Endothelial cell of umbilical vein (primary cell): Measurements from ENCODE around the gene YTHDF2. TPM values are rescaled to one million over a fixed set of nuclear protein-coding genes. Genes with fewer than 3 reads are reported as not detected.

Source experiments
- BruUV-seq: library from RNA; stranded (reverse); fragments of 400-500 nt; replicated peaks from 2 replicates; lab custom pipeline; 2021; lab: Mats Ljungman, UMichigan
- CTCF ChIA-PET: fragments of 300-600, 350-600 bp; sonication (Branson Sonifier 250); formaldehyde crosslinking; loops from one replicate; lab custom pipeline; 2021; ENCODE audit warnings: antibody characterized with exemption, inconsistent platforms; lab: Charles Lee
- POLR2A ChIA-PET: fragments of 300-600, 350-600 bp; sonication (Branson Sonifier 250); formaldehyde crosslinking; loops from one replicate; lab custom pipeline; 2021; ENCODE audit warnings: antibody characterized with exemption, inconsistent platforms; lab: Charles Lee
- DNase-seq: peaks from one replicate; pipeline ENCODE4 v3.0.0-alpha.2; 2011; ENCODE audit warnings: low read depth, low spot score
- FAIRE-seq: peaks from 2 replicates; lab custom pipeline; 2011; peaks lifted over from hg19 to GRCh38; lab: Jason Lieb, UNC
- H2AFZ ChIP-seq: 2 replicates; pipeline ENCODE4 v1.6.0; 2012; ENCODE audit warnings: low read depth, low read length, control low read depth, inconsistent platforms
- H3K27ac ChIP-seq: 2 replicates; pipeline ENCODE4 v1.5.1; 2011; ENCODE audit warnings: low read depth, mild to moderate bottlenecking, control low read depth, low read length, moderate library complexity; ENCODE audit not compliant: insufficient read depth
- H3K27me3 ChIP-seq, 2 experiments: 2 replicates each; pipeline versions ENCODE4 v1.6.0 to v1.6.1; 2011; ENCODE audit warnings: low read length in 2 of 2, mixed read lengths in 1 of 2; ENCODE audit not compliant: control insufficient read depth in 2 of 2, insufficient read depth in 2 of 2
- H3K36me3 ChIP-seq, 2 experiments: 2 replicates in 1 of 2; 3 replicates in 1 of 2; pipeline ENCODE4 v1.5.1; 2011; ENCODE audit warnings: low read length in 2 of 2, mild to moderate bottlenecking in 1 of 2, moderate library complexity in 1 of 2; ENCODE audit not compliant: control insufficient read depth in 2 of 2, insufficient read depth in 2 of 2; ENCODE audit errors: extremely low read depth in 1 of 2
- H3K4me1 ChIP-seq: 3 replicates; pipeline ENCODE4 v1.5.1; 2011; ENCODE audit warnings: mild to moderate bottlenecking, low read length; ENCODE audit not compliant: control insufficient read depth, insufficient read depth; ENCODE audit errors: extremely low read depth
- H3K4me2 ChIP-seq: 2 replicates; pipeline ENCODE4 v1.6.1; 2011; ENCODE audit warnings: low read length, control low read depth, mixed read lengths; ENCODE audit not compliant: insufficient read depth
- H3K4me3 ChIP-seq, 3 experiments: fragments of 200-600 bp in 1 of 3; sonication (generic), shearing (Covaris generic) in 1 of 3; replicated peaks in 1 of 3; 2 replicates each; pipeline ENCODE4 v1.5.1; 2011 to 2016; ENCODE audit warnings: control low read depth in 3 of 3, low read length in 3 of 3, mild to moderate bottlenecking in 2 of 3, inconsistent platforms in 1 of 3, low read depth in 1 of 3, moderate library complexity in 1 of 3; ENCODE audit not compliant: insufficient read depth in 1 of 3
- H3K79me2 ChIP-seq: 2 replicates; pipeline ENCODE4 v1.6.0; 2012; ENCODE audit warnings: low read length, inconsistent platforms; ENCODE audit not compliant: control insufficient read depth, insufficient read depth
- H3K9ac ChIP-seq: replicated peaks from 2 replicates; pipeline ENCODE3; 2011; ENCODE audit warnings: low read length, control low read depth; ENCODE audit not compliant: insufficient read depth; ENCODE audit errors: extremely low read depth
- H3K9me1 ChIP-seq: replicated peaks from 3 replicates; pipeline ENCODE4 v1.6.0; 2011; ENCODE audit warnings: mild to moderate bottlenecking, low read length; ENCODE audit not compliant: control insufficient read depth, insufficient read depth; ENCODE audit errors: extremely low read depth
- H3K9me3 ChIP-seq: replicated peaks from 2 replicates; pipeline ENCODE4 v1.5.1; 2012; ENCODE audit warnings: low read length, inconsistent platforms; ENCODE audit not compliant: control insufficient read depth, insufficient read depth
- H4K20me1 ChIP-seq: replicated peaks from 2 replicates; pipeline ENCODE3; 2011; ENCODE audit warnings: mild to moderate bottlenecking, low read length; ENCODE audit not compliant: control insufficient read depth, insufficient read depth; ENCODE audit errors: extremely low read depth
- EZH2 ChIP-seq: IDR thresholded peaks from 2 replicates; pipeline ENCODE4 v1.6.1; 2012; ENCODE audit warnings: borderline replicate concordance, low read depth, mild to moderate bottlenecking, moderate library complexity, low read length, inconsistent platforms; ENCODE audit not compliant: severe bottlenecking
- FOS ChIP-seq: IDR thresholded peaks from 2 replicates; pipeline ENCODE4 v1.6.1; 2011; ENCODE audit warnings: mild to moderate bottlenecking, low read length, moderate library complexity, borderline replicate concordance; ENCODE audit not compliant: insufficient read depth
- POLR2AphosphoS5 ChIP-seq: IDR thresholded peaks from 2 replicates; pipeline ENCODE4 v1.6.1; 2012; ENCODE audit warnings: low read depth, mild to moderate bottlenecking, control low read depth, low read length, moderate library complexity; ENCODE audit not compliant: insufficient read depth
- dilution Hi-C: fragments of 300-500 bp; cut with MboI; formaldehyde crosslinking; loops from one replicate; pipeline ENCODE4 v1.15.0; 2019; ENCODE audit warnings: low sequenced_read_pairs; ENCODE audit not compliant: extremely low pct_ligation_motif_present
- intact Hi-C: fragments of 100-400 bp; cut with micrococcal nuclease; formaldehyde crosslinking; loops from one replicate; pipeline ENCODE4 v1.10.0; 2022
- polyA plus RNA-seq, 4 experiments: library from polyadenylated mRNA; depleted of rRNA in 3 of 4; stranded (reverse) in 3 of 4; unstranded in 1 of 4; fragments of >200 nt; gene quantifications; 2 replicates each; pipeline versions ENCODE4 v1.2.1 to v1.2.3, GENCODE V29; 2011 to 2012; ENCODE audit warnings: missing spikeins in 1 of 4
- total RNA-seq: library from RNA; stranded (reverse); gene quantifications from 2 replicates; pipeline ENCODE4 v1.2.3, GENCODE V29; 2021
- TF ChIP-seq, protein P1 (sequence below): IDR thresholded peaks from 2 replicates; pipeline ENCODE4 v1.6.1; 2011; ENCODE audit not compliant: insufficient read depth, insufficient read length
- TF ChIP-seq, protein P2 (sequence below), 2 donors: IDR thresholded peaks; 1 replicate in 1 of 2; 2 replicates in 1 of 2; pipeline ENCODE4 v1.5.1; 2011; ENCODE audit warnings: low read length in 2 of 2, mild to moderate bottlenecking in 2 of 2, moderate library complexity in 2 of 2, control low read depth in 1 of 2, inconsistent platforms in 1 of 2, low read depth in 1 of 2; ENCODE audit not compliant: insufficient read depth in 1 of 2; ENCODE audit errors: extremely low read depth in 1 of 2

YTHDF2 gene
- total and polyA plus RNA-seq, 2 donors (not counting 3 experiments of a cell fraction or from before 2014, with no cell fraction given), result 72.4 to 105 TPM

DNA sequence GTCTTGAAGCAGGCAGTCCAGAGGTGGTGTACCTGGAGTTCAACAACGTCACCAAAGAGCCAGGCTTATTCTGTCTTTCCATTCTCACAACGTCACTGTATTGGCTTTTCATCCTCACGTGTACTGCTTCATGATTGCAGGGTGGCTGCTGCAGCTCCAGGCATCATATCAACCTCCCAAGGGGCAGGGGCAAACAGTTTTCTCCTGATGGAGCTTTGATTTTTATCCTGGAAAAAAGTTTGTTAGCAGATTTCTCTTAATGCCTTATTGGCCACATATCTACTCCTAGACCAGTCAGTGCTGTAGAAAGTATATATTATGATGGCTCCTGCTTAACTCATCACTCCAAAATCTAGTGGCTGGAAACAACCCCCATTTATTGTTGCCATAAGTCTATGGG, 66.9 kb downstream of the YTHDF2 start:
- no TSS peak for BruUV-seq
- intact Hi-C loops, result no loop called here
- ChIA-PET CTCF (interaction anchor here (1.1 to 2.0 kb wide), 2 partner anchors 18 to 33 kb away, joined by 3 to 9 read pairs; no protein-coding TSS in a partner anchor), POLR2A (no interaction called here)
- no peaks in the 10 kb centered on the region for H4K20me1 ChIP-seq
- no peaks in the 10 kb centered on the region for H3K4me1 ChIP-seq
- TF ChIP-seq FOS, result no peak
- TF ChIP-seq, protein P1, sequence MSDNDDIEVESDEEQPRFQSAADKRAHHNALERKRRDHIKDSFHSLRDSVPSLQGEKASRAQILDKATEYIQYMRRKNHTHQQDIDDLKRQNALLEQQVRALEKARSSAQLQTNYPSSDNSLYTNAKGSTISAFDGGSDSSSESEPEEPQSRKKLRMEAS, result no peak
- TF ChIP-seq POLR2AphosphoS5, result no peak
- no peak for TF ChIP-seq EZH2
- TF ChIP-seq, protein P2, sequence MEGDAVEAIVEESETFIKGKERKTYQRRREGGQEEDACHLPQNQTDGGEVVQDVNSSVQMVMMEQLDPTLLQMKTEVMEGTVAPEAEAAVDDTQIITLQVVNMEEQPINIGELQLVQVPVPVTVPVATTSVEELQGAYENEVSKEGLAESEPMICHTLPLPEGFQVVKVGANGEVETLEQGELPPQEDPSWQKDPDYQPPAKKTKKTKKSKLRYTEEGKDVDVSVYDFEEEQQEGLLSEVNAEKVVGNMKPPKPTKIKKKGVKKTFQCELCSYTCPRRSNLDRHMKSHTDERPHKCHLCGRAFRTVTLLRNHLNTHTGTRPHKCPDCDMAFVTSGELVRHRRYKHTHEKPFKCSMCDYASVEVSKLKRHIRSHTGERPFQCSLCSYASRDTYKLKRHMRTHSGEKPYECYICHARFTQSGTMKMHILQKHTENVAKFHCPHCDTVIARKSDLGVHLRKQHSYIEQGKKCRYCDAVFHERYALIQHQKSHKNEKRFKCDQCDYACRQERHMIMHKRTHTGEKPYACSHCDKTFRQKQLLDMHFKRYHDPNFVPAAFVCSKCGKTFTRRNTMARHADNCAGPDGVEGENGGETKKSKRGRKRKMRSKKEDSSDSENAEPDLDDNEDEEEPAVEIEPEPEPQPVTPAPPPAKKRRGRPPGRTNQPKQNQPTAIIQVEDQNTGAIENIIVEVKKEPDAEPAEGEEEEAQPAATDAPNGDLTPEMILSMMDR (IDR thresholded peaks at IDR 0.05; ENCODE audit: extremely low read depth in 1 of 2, insufficient read depth in 1 of 2, low read depth in 1 of 2, low read length in 2 of 2), result no peak
- no peak overlapping the region for H3K4me2 ChIP-seq
- no peak overlapping the region for H3K27ac ChIP-seq
- H3K9me3 ChIP-seq, result no peaks in the 10 kb centered on the region
- H3K27me3 ChIP-seq, result peaks cover 0 to 5% of the 10 kb centered on the region in 2 experiments
- no peak for DNase-seq
- no peaks in the 10 kb centered on the region for H3K36me3 ChIP-seq
- no peaks in the 10 kb centered on the region for H3K79me2 ChIP-seq
- dilution Hi-C loops, result no loop called here
- FAIRE-seq, result no peak
- H2AFZ ChIP-seq, result no peak overlapping the region
- no peaks in the 10 kb centered on the region for H3K9me1 ChIP-seq
- H3K4me3 ChIP-seq, result no peak overlapping the region
- no peak overlapping the region for H3K9ac ChIP-seq
